ENCODE results near the gene PALLD. TPM values are rescaled to one million over a fixed set of nuclear protein-coding genes. Genes with fewer than 3 reads are reported as not detected.

Gene PALLD
- total RNA-seq, 1 experiment from 2014 or later, result 18.3 TPM

- no peak overlapping the region for H3K4me2 ChIP-seq (ENCODE audit: insufficient read depth, insufficient read length, low read length)
- H3K4me3 Mint-ChIP-seq, result no peak overlapping the region
- H4K8ac ChIP-seq (replicated peaks; ENCODE audit: insufficient read length, low read depth, low read length), result no peak overlapping the region
- H3K79me2 ChIP-seq (ENCODE audit: insufficient read depth, low read length), result no peaks in the 10 kb centered on the region
- no peaks in the 10 kb centered on the region for H3K23me2 ChIP-seq (ENCODE audit: insufficient read length, low read depth, low read length, poor library complexity, severe bottlenecking)
- H4K5ac ChIP-seq (ENCODE audit: insufficient read length, low read depth, low read length), result no peak overlapping the region
- H2BK12ac ChIP-seq (ENCODE audit: insufficient read length, low read depth, low read length), result no peak overlapping the region
- no peak overlapping the region for H2BK120ac ChIP-seq (ENCODE audit: low read depth, low read length, poor library complexity, severe bottlenecking)
- peaks cover 15% of the 10 kb centered on the region for H3K27me3 Mint-ChIP-seq (ENCODE audit: low read depth)
- no peaks in the 10 kb centered on the region for H3K27me3 ChIP-seq (ENCODE audit: insufficient read depth, low read length)
- H2BK20ac ChIP-seq (ENCODE audit: low read depth, low read length, poor library complexity, severe bottlenecking), result no peak overlapping the region
- H4K20me1 ChIP-seq (ENCODE audit: control insufficient read depth, insufficient read depth, insufficient read length), result no peaks in the 10 kb centered on the region
- H3K18ac ChIP-seq (ENCODE audit: insufficient read length, low read depth, low read length), result no peak overlapping the region
- H2BK15ac ChIP-seq (ENCODE audit: low read depth, low read length), result no peak overlapping the region
- no peak overlapping the region for H3K23ac ChIP-seq (ENCODE audit: insufficient read length, low read depth, low read length)
- H3T11ph ChIP-seq (ENCODE audit: low read length), result no peak overlapping the region
- no peaks in the 10 kb centered on the region for H3K4me1 ChIP-seq (ENCODE audit: insufficient read depth, low read length)
- no peaks in the 10 kb centered on the region for H3K9me3 Mint-ChIP-seq
- no peak overlapping the region for H3K9ac ChIP-seq (ENCODE audit: extremely low read depth, insufficient read length, low read length)
- H3K36me3 Mint-ChIP-seq (ENCODE audit: insufficient read depth in 1 of 3, low read depth in 3 of 3), result no peaks in the 10 kb centered on the region
- no peak overlapping the region for H3K56ac ChIP-seq (ENCODE audit: insufficient read length, low read depth, low read length)
- H2BK5ac ChIP-seq (ENCODE audit: insufficient read length, low read length), result no peak overlapping the region
- H4K91ac ChIP-seq (ENCODE audit: insufficient read length, low read depth, low read length), result no peak overlapping the region
- H2AK5ac ChIP-seq (ENCODE audit: insufficient read length, low read length), result no peak overlapping the region
- no peak overlapping the region for H3K27ac ChIP-seq (ENCODE audit: insufficient read length, low read depth, low read length)
- H3K9me3 ChIP-seq (ENCODE audit: control insufficient read depth, low read depth, low read length), result no peaks in the 10 kb centered on the region
- H3K4ac ChIP-seq (ENCODE audit: low read depth, low read length), result no peak overlapping the region
- no peak overlapping the region for H2AFZ ChIP-seq (ENCODE audit: low read length)
- no peak overlapping the region for H3K14ac ChIP-seq (ENCODE audit: insufficient read depth, low read length)
- H3K27ac Mint-ChIP-seq, result no peak overlapping the region
- DNase-seq, result no peak
- TF ChIP-seq, protein P1, sequence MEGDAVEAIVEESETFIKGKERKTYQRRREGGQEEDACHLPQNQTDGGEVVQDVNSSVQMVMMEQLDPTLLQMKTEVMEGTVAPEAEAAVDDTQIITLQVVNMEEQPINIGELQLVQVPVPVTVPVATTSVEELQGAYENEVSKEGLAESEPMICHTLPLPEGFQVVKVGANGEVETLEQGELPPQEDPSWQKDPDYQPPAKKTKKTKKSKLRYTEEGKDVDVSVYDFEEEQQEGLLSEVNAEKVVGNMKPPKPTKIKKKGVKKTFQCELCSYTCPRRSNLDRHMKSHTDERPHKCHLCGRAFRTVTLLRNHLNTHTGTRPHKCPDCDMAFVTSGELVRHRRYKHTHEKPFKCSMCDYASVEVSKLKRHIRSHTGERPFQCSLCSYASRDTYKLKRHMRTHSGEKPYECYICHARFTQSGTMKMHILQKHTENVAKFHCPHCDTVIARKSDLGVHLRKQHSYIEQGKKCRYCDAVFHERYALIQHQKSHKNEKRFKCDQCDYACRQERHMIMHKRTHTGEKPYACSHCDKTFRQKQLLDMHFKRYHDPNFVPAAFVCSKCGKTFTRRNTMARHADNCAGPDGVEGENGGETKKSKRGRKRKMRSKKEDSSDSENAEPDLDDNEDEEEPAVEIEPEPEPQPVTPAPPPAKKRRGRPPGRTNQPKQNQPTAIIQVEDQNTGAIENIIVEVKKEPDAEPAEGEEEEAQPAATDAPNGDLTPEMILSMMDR (conservative IDR thresholded peaks at IDR 0.05), result no peak
- H3K4me1 Mint-ChIP-seq, result peaks cover 8% of the 10 kb centered on the region in 2 experiments
- no peaks in the 10 kb centered on the region for H3K79me1 ChIP-seq (ENCODE audit: insufficient read depth, low read depth, low read length, poor library complexity, severe bottlenecking)
Observed at GRCh38 chr4:168484626-168485025, 12.2 kb upstream of the PALLD start.

Data from H9 (cell line).